Spleen (tissue), 7 donors: ENCODE measurements around the gene CRAT.

Experiments used
- CTCF ChIP-seq, 11 experiments: fragments of 200-600 bp in 7 of 11; fragments of 450-650 bp in 4 of 11; sonication (generic) in 4 of 11; IDR thresholded peaks in 8 of 11; conservative IDR thresholded peaks in 3 of 11; 1 replicate in 7 of 11; 2 replicates in 4 of 11; pipeline versions ENCODE4 v1.4.0 to v1.8.0; 2016 to 2021; ENCODE audit warnings: antibody characterized with exemption in 11 of 11, inconsistent platforms in 4 of 11, mild to moderate bottlenecking in 1 of 11
- POLR2AphosphoS5 ChIP-seq, 3 donors: sonication (generic); formaldehyde crosslinking; IDR thresholded peaks; one replicate each; pipeline ENCODE4 v1.5.1; 2017; ENCODE audit warnings: antibody characterized with exemption in 3 of 3
- donor health status: DM: no; HTN: no; CAD: no; lungs with moderate emphysema.
- donor health status: DM: no; HTN: no; CAD: no.
- donor health status: DM: no; HTN: no; CAD: no.

- TF ChIP-seq CTCF (IDR thresholded peaks at IDR 0.05 in 8 of 11, conservative IDR thresholded peaks at IDR 0.05 in 3 of 11) = no peak
- no peak for TF ChIP-seq POLR2AphosphoS5 (IDR thresholded peaks at IDR 0.05)
Observed at GRCh38 chr9:129151469-129151868, 40.9 kb upstream of the CRAT start.
